T47D (cell line): Measurements from ENCODE around the gene C14orf119.
A peak's percentile ranks its signal among the peaks of the same experiment; 100 is the strongest.

Experiments
- DNase-seq, 2 experiments: peaks; one replicate each; pipeline versions ENCODE4 v3.0.0 to v3.0.0-alpha.2; 2011 to 2012; ENCODE audit warnings: low read depth in 1 of 2, low spot score in 1 of 2
- JUND ChIP-seq: IDR thresholded peaks from 2 replicates; pipeline ENCODE4 v1.6.1; 2012; ENCODE audit warnings: low read depth
- in situ Hi-C: cut with HindIII; loops from 2 replicates; pipeline ENCODE4 v1.10.0; 2016; ENCODE audit warnings: low sequenced_read_pairs, low pct_unique_long_range_greater_than_20kb

The C14orf119 gene

DNA sequence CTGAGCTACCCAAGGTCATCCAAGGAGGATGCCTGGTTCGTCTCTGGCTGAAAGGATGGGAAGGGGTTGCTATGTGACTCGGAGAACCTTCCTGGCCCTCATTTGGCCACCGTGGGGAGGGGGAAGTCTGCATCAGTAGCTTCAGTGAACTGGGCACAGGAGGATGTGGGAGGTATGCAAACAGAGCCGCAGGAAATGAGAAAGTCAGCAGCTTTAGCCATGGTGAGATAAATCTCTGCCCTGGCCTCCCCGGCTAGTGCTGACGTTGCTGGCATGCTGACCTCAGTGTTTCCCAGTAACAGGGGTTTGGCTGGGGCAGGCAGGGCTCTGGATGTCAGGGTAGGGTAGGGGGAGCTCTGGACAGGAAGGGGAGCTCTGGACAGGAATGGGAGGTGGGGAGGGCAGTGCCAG lies 26.1 kb downstream of the C14orf119 start:
- TF ChIP-seq JUND, result no peak
- in situ Hi-C loops, result no loop called here
- DNase-seq, result peak in 1 of 2 experiments; percentile 31

DNA sequence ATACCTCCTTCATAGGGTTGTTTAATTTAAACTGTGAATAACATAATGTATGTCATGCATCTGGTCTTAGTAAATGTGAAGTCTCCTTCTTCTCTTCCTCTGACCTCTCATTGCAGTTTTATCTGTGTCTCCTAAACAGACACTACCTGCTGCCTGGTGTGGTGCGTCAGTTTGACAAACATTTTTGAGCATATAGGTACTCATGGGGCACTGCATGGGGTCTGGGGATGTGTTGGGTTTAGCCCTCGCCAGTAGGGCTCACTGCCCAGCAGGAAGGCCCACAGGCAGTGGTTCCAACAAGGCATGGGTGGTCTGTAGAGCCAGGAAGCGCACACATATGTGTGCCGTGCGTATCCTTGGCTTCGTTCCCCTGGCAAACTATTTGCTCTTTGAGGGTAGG lies 26.8 kb downstream of the C14orf119 start:
- in situ Hi-C loops, result no loop called here
- no peak for TF ChIP-seq JUND
- no peak for DNase-seq

- peak in 1 of 2 experiments; percentile 59 for DNase-seq
- in situ Hi-C loops, result no loop called here
- no peak for TF ChIP-seq JUND
Measured at GRCh38 chr14:23123419-23123818, 28.1 kb downstream of the C14orf119 start.

- in situ Hi-C loops, result no loop called here
- DNase-seq, result no peak
- no peak for TF ChIP-seq JUND
Measured at GRCh38 chr14:23124337-23124954, 29.1 kb downstream of the C14orf119 start.

GRCh38 chr14:23125011-23125410 lies 29.7 kb downstream of the C14orf119 start:
- no peak for DNase-seq
- in situ Hi-C loops, result no loop called here
- TF ChIP-seq JUND, result no peak

GRCh38 chr14:23125933-23126524 lies 30.7 kb downstream of the C14orf119 start:
- DNase-seq, result no peak
- in situ Hi-C loops, result no loop called here
- TF ChIP-seq JUND, result no peak

DNA sequence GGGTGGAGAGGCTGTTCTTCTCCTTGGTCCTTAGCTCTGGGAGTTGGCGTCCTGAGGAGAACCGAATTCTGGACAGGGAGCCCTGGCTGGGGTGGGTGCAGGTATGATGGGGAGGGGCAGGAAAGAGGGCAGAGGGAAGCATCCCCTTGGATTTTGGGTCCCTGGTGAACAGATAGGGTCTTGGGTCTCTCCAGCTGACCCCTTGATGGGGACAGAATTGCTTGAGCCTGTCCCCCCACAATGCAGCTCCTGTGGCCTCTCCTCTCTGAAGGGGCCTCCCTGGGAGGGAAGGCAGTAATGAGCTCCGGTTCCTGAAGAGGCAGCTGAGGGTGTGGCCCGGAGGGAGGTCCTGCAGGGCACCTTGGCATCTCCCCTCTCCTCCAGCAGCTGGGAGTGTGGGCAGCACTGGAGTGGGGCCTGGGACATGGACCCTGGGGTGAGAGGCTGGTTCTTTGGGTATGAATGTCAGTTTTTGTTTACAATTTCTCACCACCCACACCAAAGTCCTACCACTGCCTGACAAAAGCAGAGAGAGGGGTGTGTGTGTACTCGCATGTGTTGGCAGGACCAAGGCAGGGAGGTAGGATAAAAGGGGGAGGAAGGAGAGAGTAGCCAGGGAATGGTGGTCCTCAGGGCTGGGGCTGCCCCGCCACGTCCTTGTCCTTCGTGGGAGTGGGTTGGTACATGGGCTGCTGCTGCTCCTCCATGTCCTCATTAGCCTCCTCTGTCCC lies 31.4 kb downstream of the C14orf119 start:
- no peak for TF ChIP-seq JUND
- in situ Hi-C loops, result no loop called here
- no peak for DNase-seq

- in situ Hi-C loops, result no loop called here
- DNase-seq, result no peak
- TF ChIP-seq JUND, result no peak
Measured at GRCh38 chr14:23127861-23128260, 32.6 kb downstream of the C14orf119 start.

DNA sequence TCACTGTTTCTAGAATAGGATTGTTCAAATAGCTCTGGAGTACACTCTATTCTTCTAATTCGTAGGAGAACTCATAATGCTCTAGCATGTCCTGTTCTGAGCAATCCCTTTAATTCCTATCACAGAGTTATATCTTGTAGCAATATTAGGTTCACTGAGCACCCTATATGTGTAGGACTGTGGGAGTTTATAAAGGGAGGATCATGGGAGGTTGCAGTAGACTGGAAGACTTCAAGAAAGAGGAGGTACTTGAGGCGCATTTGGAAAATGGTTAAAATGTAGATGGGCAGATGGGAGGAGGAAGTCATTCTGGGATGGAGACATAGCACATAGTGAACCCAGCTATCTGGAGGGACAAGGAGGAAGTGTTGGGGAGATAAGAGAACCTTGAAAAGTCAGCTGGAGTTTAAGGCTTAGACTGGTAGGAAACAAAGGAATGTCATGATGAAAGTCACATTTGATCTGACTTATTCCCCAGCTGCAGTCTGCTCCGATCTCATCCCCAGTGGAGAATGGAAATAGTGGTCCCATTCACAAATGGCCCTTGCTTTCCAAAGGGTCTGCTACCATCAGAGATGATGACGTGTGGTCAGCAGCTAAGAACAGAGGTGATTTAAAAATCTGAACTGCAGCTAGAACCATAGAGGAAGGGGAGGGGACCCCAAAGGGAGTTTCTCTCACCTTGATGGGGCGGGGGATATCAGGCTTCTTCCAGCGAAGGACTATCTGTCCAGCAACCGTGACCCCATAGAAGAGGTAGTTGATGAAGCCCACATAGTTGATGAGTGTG lies 33.9 kb downstream of the C14orf119 start:
- in situ Hi-C loops, result no loop called here
- no peak for TF ChIP-seq JUND
- no peak for DNase-seq

- peak; percentile 75 to 90 for DNase-seq
- in situ Hi-C loops, result no loop called here
- TF ChIP-seq JUND, result no peak
Measured at GRCh38 chr14:23129759-23130316, 34.5 kb downstream of the C14orf119 start.

DNA sequence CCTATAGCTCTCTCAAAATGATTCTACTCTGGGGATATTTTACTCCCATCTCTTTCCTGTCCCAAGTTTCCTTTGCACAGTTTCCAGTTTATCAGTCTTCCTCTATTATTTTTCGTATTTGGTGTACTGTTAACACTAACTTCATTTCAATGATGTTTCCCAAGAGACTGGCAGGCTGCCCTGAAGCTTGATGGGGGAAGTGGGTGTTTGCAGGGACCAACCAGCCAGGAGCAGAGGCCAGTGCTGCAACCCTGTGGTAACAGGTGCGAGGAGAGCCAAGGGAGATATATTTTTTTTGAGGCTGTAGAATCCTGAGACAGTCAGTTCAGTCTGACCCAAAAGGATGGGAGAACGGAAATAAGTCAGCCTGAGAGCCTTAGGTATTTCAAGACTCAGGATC lies 35.6 kb downstream of the C14orf119 start:
- no peak for DNase-seq
- no peak for TF ChIP-seq JUND
- in situ Hi-C loops, result no loop called here

- DNase-seq, result no peak
- TF ChIP-seq JUND, result no peak
- in situ Hi-C loops, result no loop called here
Measured at GRCh38 chr14:23131482-23131881, 36.2 kb downstream of the C14orf119 start.
